ENCODE results near the gene PLB1. TPM values are rescaled to one million over a fixed set of nuclear protein-coding genes. Genes with fewer than 3 reads are reported as not detected.

PLB1 gene
- total RNA-seq, 1 donor from 2014 or later = 0.64 TPM

- Mint-ChIP-seq H3K27ac (ENCODE audit: unreplicated experiment) (no peak overlapping the region), H3K27me3 (ENCODE audit: unreplicated experiment) (peaks cover 43% of the 10 kb centered on the region), H3K9me3 (ENCODE audit: unreplicated experiment) (no peaks in the 10 kb centered on the region), H3K36me3 (ENCODE audit: unreplicated experiment) (no peaks in the 10 kb centered on the region), H3K4me1 (ENCODE audit: unreplicated experiment) (no peaks in the 10 kb centered on the region), H3K4me3 (ENCODE audit: unreplicated experiment) (no peak overlapping the region)
- no peak for TF ChIP-seq CTCF (IDR thresholded peaks at IDR 0.05)
- no peak for DNase-seq (ENCODE audit: extremely low spot score, unreplicated experiment)
Measured at GRCh38 chr2:28538134-28538533, 42.3 kb downstream of the PLB1 start.

GRCh38 chr2:28538652-28539051 lies 42.8 kb downstream of the PLB1 start:
- no peak for TF ChIP-seq CTCF (IDR thresholded peaks at IDR 0.05)

GRCh38 chr2:28539118-28539541 lies 43.3 kb downstream of the PLB1 start:
- no peak for DNase-seq (ENCODE audit: extremely low spot score, unreplicated experiment)
- TF ChIP-seq CTCF (IDR thresholded peaks at IDR 0.05) = no peak
- H3K4me1 Mint-ChIP-seq (ENCODE audit: unreplicated experiment) = peaks cover 3% of the 10 kb centered on the region
- H3K4me3 Mint-ChIP-seq (ENCODE audit: unreplicated experiment) = no peak overlapping the region
- no peaks in the 10 kb centered on the region for H3K9me3 Mint-ChIP-seq (ENCODE audit: unreplicated experiment)
- no peaks in the 10 kb centered on the region for H3K36me3 Mint-ChIP-seq (ENCODE audit: unreplicated experiment)
- H3K27me3 Mint-ChIP-seq (ENCODE audit: unreplicated experiment) = peaks cover 33% of the 10 kb centered on the region
- H3K27ac Mint-ChIP-seq (ENCODE audit: unreplicated experiment) = no peak overlapping the region

More at GRCh38 chr2:28538652-28539051, 42.8 kb downstream of the PLB1 start:
- H3K27ac Mint-ChIP-seq (ENCODE audit: unreplicated experiment) = no peak overlapping the region
- H3K27me3 Mint-ChIP-seq (ENCODE audit: unreplicated experiment) = peaks cover 38% of the 10 kb centered on the region
- H3K4me3 Mint-ChIP-seq (ENCODE audit: unreplicated experiment) = no peak overlapping the region
- peaks cover under 1% of the 10 kb centered on the region for H3K4me1 Mint-ChIP-seq (ENCODE audit: unreplicated experiment)
- H3K9me3 Mint-ChIP-seq (ENCODE audit: unreplicated experiment) = no peaks in the 10 kb centered on the region
- no peaks in the 10 kb centered on the region for H3K36me3 Mint-ChIP-seq (ENCODE audit: unreplicated experiment)
- DNase-seq (ENCODE audit: extremely low spot score, unreplicated experiment) = no peak

GRCh38 chr2:28543316-28544035 lies 47.6 kb downstream of the PLB1 start:
- Mint-ChIP-seq H3K9me3 (ENCODE audit: unreplicated experiment) (no peaks in the 10 kb centered on the region), H3K27ac (ENCODE audit: unreplicated experiment) (no peak overlapping the region), H3K27me3 (ENCODE audit: unreplicated experiment) (peaks cover 16% of the 10 kb centered on the region), H3K36me3 (ENCODE audit: unreplicated experiment) (no peaks in the 10 kb centered on the region), H3K4me1 (ENCODE audit: unreplicated experiment) (peaks cover 3% of the 10 kb centered on the region), H3K4me3 (ENCODE audit: unreplicated experiment) (no peak overlapping the region)
- TF ChIP-seq CTCF (IDR thresholded peaks at IDR 0.05) = no peak
- no peak for DNase-seq (ENCODE audit: extremely low spot score, unreplicated experiment)

- Mint-ChIP-seq H3K36me3 (ENCODE audit: unreplicated experiment) (no peaks in the 10 kb centered on the region), H3K4me1 (ENCODE audit: unreplicated experiment) (peaks cover 3% of the 10 kb centered on the region), H3K9me3 (ENCODE audit: unreplicated experiment) (no peaks in the 10 kb centered on the region), H3K27ac (ENCODE audit: unreplicated experiment) (no peak overlapping the region), H3K4me3 (ENCODE audit: unreplicated experiment) (no peak overlapping the region), H3K27me3 (ENCODE audit: unreplicated experiment) (peaks cover 16% of the 10 kb centered on the region)
- no peak for TF ChIP-seq CTCF (IDR thresholded peaks at IDR 0.05)
- DNase-seq (ENCODE audit: extremely low spot score, unreplicated experiment) = no peak
Measured at GRCh38 chr2:28544036-28544346, 48.1 kb downstream of the PLB1 start.

All from osteocyte (in vitro differentiated cells).